GM21360 (cell line): Measurements from ENCODE around the gene MT1M.
"Not testable (repeated sequence)": the region's sequence is repeated elsewhere in the genome, so short reads cannot be mapped to it uniquely, and the experiment has no call there.

ENCODE experiments used
- ATAC-seq: cut with Tn5 transposase; IDR thresholded peaks from one replicate; pipeline ENCODE4 v1.9.1; 2021; ENCODE audit warnings: mild to moderate bottlenecking, moderate library complexity; ENCODE audit not compliant: unreplicated experiment

MT1M gene

DNA sequence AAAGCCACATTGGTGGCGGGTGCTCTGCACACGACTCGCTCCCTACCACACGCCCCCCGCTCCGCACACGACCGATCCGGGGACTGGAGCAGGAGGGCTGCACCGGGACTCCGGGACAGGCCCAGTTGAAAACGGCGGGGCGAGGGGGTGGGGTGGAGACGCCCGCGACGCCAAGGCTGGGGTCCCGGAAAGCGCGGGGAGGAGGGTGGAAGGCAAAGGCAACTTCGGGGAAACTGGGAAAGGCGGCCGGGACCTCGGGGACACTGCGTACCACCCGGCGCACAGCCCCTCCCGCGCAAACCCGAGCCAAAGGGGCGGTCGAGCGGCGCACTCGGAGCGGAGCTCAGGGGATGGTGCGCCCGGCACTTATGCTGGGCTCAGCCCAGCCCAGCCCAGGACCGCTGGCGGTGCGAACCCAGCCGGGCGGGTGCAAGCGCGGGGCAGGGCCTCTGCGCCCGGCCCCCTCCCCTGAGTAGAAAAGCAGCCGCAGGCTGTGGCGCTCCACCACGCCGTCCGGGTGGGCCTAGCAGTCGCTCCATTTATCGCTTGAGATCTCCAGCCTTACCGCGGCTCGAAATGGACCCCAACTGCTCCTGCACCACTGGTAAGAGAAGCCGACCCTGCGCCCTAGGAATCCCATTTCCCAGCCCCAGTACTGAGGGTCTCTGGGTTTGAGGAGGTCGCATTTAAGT lies at the start of gene MT1M:
TSS of gene MT1M (plus strand) at position 504 of the 692 bp plus-strand sequence. CDS start at position 577, 73 bp downstream.
- no peak for ATAC-seq

DNA sequence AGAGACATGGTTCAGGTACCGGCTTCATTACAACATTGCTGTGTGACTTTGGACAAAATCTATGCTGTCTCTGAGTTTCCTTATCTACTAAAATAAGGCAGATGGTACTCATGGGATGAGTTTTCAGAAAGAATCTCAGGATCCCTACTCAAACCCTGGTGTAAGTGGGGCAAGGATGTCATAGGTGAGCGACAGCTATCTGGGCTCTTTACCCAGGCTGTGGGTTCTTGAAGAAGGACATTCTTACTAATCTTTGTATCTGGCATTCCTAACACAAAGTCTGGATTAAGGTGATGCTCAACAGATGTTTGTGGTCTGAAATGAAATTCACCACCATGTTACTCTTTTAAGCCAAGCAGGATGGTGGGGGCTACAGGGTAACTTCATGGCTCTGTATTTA lies 49.5 kb upstream of the MT1M start:
- not testable (repeated sequence) for ATAC-seq

DNA sequence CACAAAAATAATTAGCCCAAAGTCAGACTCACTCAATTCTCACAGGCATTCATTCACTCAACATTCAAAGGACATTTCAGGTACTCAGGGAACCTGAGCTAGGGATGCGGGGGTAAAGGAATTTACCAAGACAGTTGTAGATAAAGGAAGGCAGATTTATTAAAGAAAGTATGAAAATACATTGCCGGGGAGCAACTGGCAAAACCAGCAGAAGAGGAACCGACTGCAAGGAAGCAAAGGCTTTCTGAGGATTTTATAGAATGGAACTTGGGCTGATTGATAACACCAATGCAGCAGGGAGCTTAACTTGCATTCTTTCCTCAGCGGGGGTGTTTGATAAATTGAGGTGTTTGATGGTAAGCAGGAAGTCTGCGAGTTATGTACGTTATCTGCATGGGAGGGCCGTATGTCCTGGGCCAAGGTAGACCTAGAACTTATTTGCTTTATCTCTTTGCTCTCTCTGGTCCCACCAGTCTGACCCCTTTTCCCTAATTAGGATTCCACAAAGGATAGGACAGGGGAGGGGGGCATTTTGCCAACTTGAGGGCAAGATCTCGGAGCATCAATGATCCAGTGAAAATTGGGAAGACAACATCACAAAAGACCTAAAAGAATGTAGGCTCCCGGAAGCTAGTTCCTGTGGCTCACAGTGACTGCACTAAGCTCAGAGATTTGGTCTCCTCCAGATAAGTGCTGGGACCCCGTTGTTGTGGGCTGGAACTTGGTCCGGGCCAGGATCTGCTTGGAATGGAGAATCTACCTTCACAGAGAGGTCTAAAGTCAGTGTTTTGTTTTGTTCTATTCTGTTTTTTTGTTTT lies 48.9 kb upstream of the MT1M start:
- no peak for ATAC-seq

DNA sequence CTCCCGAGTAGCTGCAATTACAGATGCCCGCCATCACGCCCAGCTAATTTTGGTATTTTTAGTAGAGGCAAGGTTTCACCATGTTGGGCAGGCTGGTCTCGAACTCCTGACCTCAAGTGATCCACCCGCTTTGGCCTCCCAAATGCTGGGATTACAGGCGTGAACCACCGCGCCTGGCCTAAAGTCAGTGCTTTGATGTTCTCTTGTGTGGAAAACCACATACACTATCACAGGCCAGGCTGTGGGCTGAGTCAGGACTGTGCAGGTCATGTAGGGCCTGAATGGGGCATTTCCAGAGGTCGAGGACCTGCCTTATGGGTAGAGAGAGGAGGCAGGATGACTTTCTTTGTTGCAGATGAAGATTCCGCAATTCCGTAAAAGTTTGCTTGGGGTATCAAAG lies 48.2 kb upstream of the MT1M start:
- ATAC-seq: no peak

DNA sequence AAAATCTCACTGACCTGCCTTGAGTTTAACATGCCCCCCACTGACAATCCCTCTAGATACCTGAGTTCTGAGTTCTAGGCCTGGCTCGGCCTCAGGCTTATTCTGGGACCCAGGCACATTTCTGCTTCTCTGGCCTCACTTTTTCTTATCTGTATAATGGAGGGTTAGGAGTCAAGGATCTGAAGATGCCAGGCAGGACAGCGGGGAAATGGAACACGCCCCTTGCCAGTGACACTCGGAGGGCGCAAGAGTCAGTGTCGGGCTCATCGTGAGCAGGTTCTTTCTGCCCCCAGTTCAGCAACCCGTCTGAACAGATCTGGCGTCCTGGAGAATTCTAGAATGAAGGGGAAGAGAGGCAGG lies 43.7 kb upstream of the MT1M start:
- ATAC-seq: no peak

- ATAC-seq: no peak
Measured at GRCh38 chr16:56589141-56590039, 43.1 kb upstream of the MT1M start, which contains the start of gene MT3. TSS of gene MT3 (plus strand) at chr16:56589528. CDS start at chr16:56589591, 63 bp downstream.

DNA sequence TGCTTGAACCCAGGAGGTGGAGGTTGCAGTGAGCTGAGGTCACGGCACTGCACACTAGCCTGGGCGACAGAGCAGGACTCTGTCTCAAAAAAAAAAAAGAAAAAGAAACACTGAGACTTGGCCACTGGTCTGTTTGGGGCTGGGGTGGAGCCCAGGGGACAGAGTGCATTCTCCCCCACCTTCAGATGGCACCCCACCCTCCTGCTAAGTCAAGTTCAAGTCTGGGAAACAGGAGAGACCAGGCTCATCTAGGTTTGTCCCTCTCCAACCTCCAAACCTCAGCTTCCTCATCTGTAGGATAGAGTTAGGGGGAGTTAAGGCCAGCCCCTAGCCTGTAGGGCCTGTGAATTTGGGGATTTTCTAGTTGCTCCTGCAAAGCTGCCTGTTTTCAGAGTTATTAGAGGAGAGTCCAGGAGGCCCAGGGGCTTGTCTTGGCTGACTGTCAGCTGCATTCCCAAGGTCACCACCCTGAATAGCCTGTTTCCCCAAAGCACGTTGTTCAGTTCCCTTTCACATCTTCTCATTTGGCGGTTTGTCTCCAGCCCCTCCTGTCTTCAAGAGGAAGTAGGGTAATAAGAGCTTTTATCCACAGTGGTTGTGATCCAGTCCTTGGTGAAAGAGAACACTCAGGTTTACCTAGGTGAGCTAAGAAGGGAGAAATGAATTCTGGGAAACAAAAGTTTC lies 40.9 kb upstream of the MT1M start:
- no peak for ATAC-seq

DNA sequence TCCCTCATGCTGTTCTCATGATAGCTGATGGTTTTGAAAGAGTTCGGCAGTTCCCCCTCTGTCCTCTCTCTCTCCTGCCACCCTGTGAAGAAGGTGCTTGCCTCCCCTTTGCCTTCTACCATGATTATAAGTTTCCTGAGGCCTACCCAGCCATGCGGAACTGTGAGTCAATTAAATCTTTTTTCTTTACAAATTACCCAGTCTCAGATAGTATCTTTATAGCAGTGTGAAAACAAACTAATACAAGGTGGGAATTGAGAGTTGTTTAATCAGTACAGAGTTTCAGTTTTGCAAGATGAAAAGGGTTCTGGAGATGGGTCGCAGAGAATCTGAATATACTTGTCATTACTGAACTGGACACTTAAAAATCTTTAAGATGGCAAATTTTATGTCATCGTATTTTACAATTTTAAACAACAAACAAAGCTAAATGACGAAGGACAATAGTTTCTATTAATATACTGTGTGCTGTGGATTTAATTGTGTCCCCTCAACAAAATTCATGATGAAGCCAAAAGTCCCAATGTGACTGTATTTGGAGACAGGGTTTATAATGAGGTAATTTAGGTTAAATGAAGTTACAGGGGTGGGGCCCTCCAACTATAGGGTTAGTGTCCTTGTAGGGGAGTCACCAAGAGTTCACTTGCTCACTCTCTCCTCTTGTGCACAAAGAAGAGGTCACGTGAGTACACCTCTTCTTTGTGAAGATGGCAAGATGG lies 38.7 kb upstream of the MT1M start:
- no peak for ATAC-seq

GRCh38 chr16:56594292-56594619 lies 38.2 kb upstream of the MT1M start:
- ATAC-seq: no peak

GRCh38 chr16:56600398-56600999 lies 32.0 kb upstream of the MT1M start:
- ATAC-seq: no peak

DNA sequence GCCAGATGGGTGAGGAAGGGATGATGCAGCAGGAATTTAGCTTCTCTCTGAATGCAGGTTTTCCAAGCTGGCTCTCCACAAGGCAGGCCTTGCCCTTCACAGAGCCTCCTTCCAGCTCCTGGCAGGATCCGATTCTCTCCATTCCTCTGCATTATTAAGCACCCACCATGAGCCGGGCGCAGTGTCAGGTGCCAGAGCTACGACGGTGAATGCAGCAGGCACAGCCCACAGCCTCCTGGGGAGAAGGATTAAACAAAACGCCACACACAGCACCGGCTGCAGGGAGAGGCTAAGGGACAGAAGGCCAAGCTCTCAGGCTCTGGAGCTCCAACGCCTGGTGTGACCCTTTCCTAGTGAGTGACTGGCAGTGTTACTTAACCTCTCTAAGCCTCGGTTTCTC lies 31.1 kb upstream of the MT1M start:
- no peak for ATAC-seq

DNA sequence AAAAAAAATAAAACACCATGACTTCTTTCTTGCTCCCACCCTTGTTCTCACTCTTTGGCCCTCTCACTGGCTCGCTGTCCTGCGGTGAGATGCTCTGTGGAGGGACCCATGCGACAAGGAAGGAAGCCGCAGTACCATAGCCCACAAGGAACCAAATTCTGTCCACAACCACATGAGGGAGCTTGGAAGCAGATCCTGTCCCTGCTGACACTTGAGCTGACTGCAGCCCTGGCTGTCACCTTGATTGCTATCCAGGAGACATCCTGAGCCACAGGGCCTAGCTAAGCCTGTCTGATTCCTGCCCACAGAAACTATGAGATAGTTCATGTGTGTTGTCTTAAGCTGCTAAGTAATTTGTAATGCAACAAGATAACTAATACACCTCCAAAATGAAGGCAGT lies 28.9 kb upstream of the MT1M start:
- no peak for ATAC-seq

GRCh38 chr16:56604966-56605365 lies 27.5 kb upstream of the MT1M start:
- ATAC-seq: no peak

DNA sequence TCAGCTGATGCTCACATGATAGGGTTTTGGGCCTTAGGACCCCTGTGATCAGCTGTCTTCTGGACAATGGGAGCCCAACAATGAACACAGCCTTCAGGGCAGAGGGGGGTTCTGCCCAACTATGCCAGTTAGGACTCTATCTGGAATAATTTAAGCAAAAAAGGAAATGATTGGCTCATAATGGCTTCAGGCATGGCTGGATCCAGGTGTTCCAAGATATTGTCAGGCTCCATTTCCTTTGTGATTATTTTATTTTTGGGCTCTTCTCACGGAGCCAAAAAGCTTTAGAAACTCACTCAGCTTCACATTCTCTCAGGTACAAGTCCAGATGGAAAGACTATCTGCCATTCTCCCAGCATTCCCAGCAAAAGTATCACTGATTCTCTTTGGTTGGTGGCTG lies 27.0 kb upstream of the MT1M start:
- no peak for ATAC-seq

DNA sequence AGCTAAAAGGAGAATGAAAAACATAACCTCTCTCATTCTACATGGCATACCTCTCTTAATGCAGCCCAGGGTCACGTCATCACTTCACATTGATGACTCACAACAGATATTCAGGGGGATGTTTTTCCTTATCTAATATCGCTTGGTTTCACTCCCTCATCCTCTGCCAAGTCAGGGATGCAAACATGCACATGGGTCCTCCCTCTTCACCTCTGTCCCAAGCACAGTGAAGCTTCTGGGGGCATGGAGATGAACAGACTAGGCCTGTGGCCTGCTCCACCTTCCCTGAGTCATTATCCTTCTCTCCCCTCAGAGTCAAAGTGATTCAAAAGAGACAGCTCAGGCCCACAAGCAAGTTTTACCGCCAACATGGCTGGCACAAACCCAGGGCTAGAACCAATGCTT lies 26.4 kb upstream of the MT1M start:
- ATAC-seq: no peak

DNA sequence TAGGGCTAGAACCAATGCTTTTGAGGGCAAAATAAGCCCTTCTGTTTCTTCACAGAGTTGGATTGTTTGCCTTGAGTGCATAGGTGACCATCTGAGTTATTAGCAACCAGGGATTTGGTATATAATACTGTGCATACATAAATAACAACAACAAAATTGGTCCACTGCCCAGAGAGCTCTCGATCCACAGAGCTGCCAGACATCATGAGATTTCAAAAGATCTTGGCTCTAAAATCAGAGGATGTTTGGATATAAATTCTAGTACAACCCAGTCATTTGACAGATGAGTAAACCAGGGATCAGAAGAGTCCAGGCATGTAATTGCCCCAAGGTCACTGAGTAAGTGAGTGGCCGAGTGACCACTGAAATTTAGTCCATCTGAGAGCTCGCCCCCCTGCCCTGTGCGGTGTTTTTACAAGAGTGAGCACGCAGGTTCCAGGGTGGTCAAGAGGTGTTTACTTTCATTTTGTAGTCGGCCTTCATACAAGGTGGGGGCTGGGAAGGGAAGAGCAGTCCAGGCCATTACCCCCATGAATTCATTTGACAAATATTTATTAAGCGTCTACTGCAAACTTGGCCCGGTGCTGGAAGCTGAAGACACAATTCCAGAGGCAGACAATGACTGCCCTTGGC lies 25.9 kb upstream of the MT1M start:
- ATAC-seq: no peak

DNA sequence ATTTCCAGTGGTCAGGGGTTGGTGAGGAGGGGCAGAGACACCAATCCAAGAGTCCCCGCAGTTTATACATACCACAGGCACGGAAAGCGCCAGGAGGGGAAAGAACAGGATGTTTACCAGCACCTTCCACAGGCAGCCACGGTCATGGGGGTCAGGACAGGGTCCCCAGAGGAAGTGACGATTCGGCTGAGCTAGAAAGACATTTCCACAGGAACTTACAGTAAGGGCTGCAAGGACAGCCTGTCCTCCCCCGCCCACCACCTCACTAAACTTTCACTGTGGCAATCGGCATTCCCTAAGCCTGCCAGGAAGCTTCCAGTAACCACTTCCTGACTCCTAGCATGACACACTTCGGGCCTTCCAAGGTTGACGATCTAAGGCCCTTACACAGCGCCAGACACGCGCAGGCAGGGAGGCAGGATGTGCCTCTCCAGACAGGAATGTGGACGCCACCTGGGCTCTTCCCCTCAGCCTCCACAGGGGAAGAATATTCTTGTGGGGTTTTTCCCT lies 25.3 kb upstream of the MT1M start:
- ATAC-seq: no peak

GRCh38 chr16:56607675-56608042 lies 24.8 kb upstream of the MT1M start:
- ATAC-seq: no peak
